IMR-90 (cell line): ENCODE results near the gene TCERG1L. TPM values are rescaled to one million over a fixed set of nuclear protein-coding genes. Genes with fewer than 3 reads are reported as not detected.

Source experiments
- ATAC-seq: fragments of 200-7000 bp; cut with Tn5 transposase; 2 replicates; pipeline ENCODE4 v1.9.1; 2020; ENCODE audit warnings: low read depth, mild to moderate bottlenecking, moderate library complexity
- BruUV-seq: library from RNA; stranded (reverse); fragments of 400-500 nt; replicated peaks from 2 replicates; lab custom pipeline; 2021; lab: Mats Ljungman, UMichigan
- CTCF ChIA-PET: fragments of 300-600 bp; formaldehyde crosslinking; extraction: SDS; loops from one replicate; lab custom pipeline; 2021; ENCODE audit warnings: antibody characterized with exemption; lab: Yijun Ruan, JAX
- POLR2A ChIA-PET: fragments of 300-600 bp; sonication (Branson Sonifier 250); formaldehyde crosslinking; loops from one replicate; lab custom pipeline; 2022; ENCODE audit warnings: antibody characterized with exemption; ENCODE audit not compliant: unreplicated experiment; lab: Charles Lee
- DNase-seq: peaks from one replicate; pipeline ENCODE4 v3.0.0; 2013
- H2AFZ ChIP-seq: replicated peaks from 2 replicates; pipeline ENCODE3; 2013; ENCODE audit warnings: low read length, mild to moderate bottlenecking; ENCODE audit not compliant: poor library complexity
- H2AK5ac ChIP-seq: 2 replicates; pipeline ENCODE4 v1.6.1; 2013; ENCODE audit warnings: low read depth, low read length, inconsistent platforms
- H2AK9ac ChIP-seq: replicated peaks from 2 replicates; pipeline ENCODE3; 2013; ENCODE audit warnings: mild to moderate bottlenecking, low read depth, low read length, moderate library complexity; ENCODE audit not compliant: poor library complexity
- H2BK120ac ChIP-seq: 2 replicates; pipeline ENCODE4 v1.6.1; 2013; ENCODE audit warnings: low read depth, low read length, inconsistent platforms
- H2BK15ac ChIP-seq: 3 replicates; pipeline ENCODE4 v1.6.1; 2013; ENCODE audit warnings: low read depth, low read length, inconsistent platforms
- H2BK20ac ChIP-seq: 2 replicates; pipeline ENCODE4 v1.6.1; 2013; ENCODE audit warnings: low read depth, mild to moderate bottlenecking, inconsistent platforms, low read length, moderate library complexity
- H2BK5ac ChIP-seq: 2 replicates; pipeline ENCODE4 v1.6.1; 2013; ENCODE audit warnings: mild to moderate bottlenecking, low read depth, low read length, inconsistent platforms; ENCODE audit not compliant: poor library complexity, severe bottlenecking
- H3K14ac ChIP-seq: replicated peaks from 2 replicates; pipeline ENCODE4 v1.6.1; 2013; ENCODE audit warnings: low read depth, low read length, inconsistent platforms
- H3K18ac ChIP-seq: 2 replicates; pipeline ENCODE4 v1.6.1; 2013; ENCODE audit warnings: low read depth, low read length, control low read depth
- H3K23ac ChIP-seq: 2 replicates; pipeline ENCODE4 v1.6.1; 2013; ENCODE audit warnings: low read depth, low read length, inconsistent platforms
- H3K27ac ChIP-seq: 2 replicates; pipeline ENCODE4 v1.5.1; 2013; ENCODE audit warnings: mild to moderate bottlenecking, control low read depth, low read length; ENCODE audit not compliant: insufficient read depth
- H3K27me3 ChIP-seq: 2 replicates; pipeline ENCODE4 v1.6.1; 2013; ENCODE audit warnings: low read length; ENCODE audit not compliant: control insufficient read depth, insufficient read depth
- H3K36me3 ChIP-seq: 2 replicates; pipeline ENCODE4 v1.6.1; 2013; ENCODE audit warnings: low read length, mixed read lengths; ENCODE audit not compliant: control insufficient read depth, insufficient read depth
- H3K4ac ChIP-seq: 2 replicates; pipeline ENCODE4 v1.6.1; 2013; ENCODE audit warnings: low read depth, low read length, inconsistent platforms
- H3K4me1 ChIP-seq: 2 replicates; pipeline ENCODE4 v1.6.1; 2013; ENCODE audit warnings: low read length, mixed read lengths; ENCODE audit not compliant: control insufficient read depth, insufficient read depth
- H3K4me2 ChIP-seq: 2 replicates; pipeline ENCODE4 v1.6.1; 2013; ENCODE audit warnings: low read depth, mild to moderate bottlenecking, control low read depth, low read length, moderate library complexity
- H3K4me3 ChIP-seq: 2 replicates; pipeline ENCODE4 v1.5.1; 2013; ENCODE audit warnings: low read depth, mild to moderate bottlenecking, control low read depth, low read length, moderate library complexity; ENCODE audit not compliant: insufficient read depth
- H3K56ac ChIP-seq: 2 replicates; pipeline ENCODE4 v1.6.1; 2013; ENCODE audit warnings: low read length, inconsistent platforms; ENCODE audit not compliant: insufficient read depth; ENCODE audit errors: extremely low read depth
- H3K79me1 ChIP-seq, 2 experiments: 2 replicates each; pipeline ENCODE4 v1.6.1; 2013; ENCODE audit warnings: low read length in 2 of 2, inconsistent platforms in 1 of 2, low read depth in 1 of 2
- H3K9ac ChIP-seq: 2 replicates; pipeline ENCODE4 v1.6.1; 2013; ENCODE audit warnings: low read depth, low read length, control low read depth
- H3K9me1 ChIP-seq: 2 replicates; pipeline ENCODE4 v1.6.1; 2013; ENCODE audit warnings: low read length, inconsistent platforms; ENCODE audit not compliant: insufficient read depth
- H3K9me3 ChIP-seq: 2 replicates; pipeline ENCODE4 v1.6.1; 2013; ENCODE audit warnings: low read length; ENCODE audit not compliant: control insufficient read depth, insufficient read depth
- H4K20me1 ChIP-seq: 2 replicates; pipeline ENCODE4 v1.6.1; 2013; ENCODE audit warnings: low read length, inconsistent platforms; ENCODE audit not compliant: insufficient read depth
- H4K5ac ChIP-seq: 2 replicates; pipeline ENCODE4 v1.6.1; 2013; ENCODE audit warnings: mild to moderate bottlenecking, low read depth, low read length, control low read depth
- H4K8ac ChIP-seq, 2 experiments: 2 replicates each; pipeline ENCODE4 v1.6.1; 2013; ENCODE audit warnings: low read depth in 2 of 2, low read length in 2 of 2, control low read depth in 1 of 2, inconsistent platforms in 1 of 2
- H4K91ac ChIP-seq: 2 replicates; pipeline ENCODE4 v1.6.1; 2013; ENCODE audit warnings: low read depth, low read length, inconsistent platforms; ENCODE audit not compliant: insufficient read depth
- CEBPB ChIP-seq: IDR thresholded peaks from 2 replicates; pipeline ENCODE4 v1.6.1; 2012; ENCODE audit warnings: low read depth, low read length, improper control_type of control experiment
- CHD1 ChIP-seq: IDR thresholded peaks from 2 replicates; pipeline ENCODE4 v1.6.1; 2012; ENCODE audit warnings: low read depth, low read length, improper control_type of control experiment
- CTCF ChIP-seq: conservative IDR thresholded peaks from 2 replicates; pipeline ENCODE4 v1.5.1; 2012; ENCODE audit warnings: mild to moderate bottlenecking, low read depth, low read length, improper control_type of control experiment
- FOS ChIP-seq: fragments of 150-350 bp; IDR thresholded peaks from 2 replicates; pipeline ENCODE4 v1.6.1; 2016; ENCODE audit warnings: low read depth, low read length
- MAFK ChIP-seq: IDR thresholded peaks from 2 replicates; pipeline ENCODE4 v1.6.1; 2012; ENCODE audit warnings: low read depth, low read length, improper control_type of control experiment
- MAZ ChIP-seq: IDR thresholded peaks from 2 replicates; pipeline ENCODE4 v1.6.1; 2012; ENCODE audit warnings: low read depth, mild to moderate bottlenecking, low read length, improper control_type of control experiment, moderate library complexity, borderline replicate concordance
- MXI1 ChIP-seq: IDR thresholded peaks from 2 replicates; pipeline ENCODE4 v1.6.1; 2012; ENCODE audit warnings: low read depth, mild to moderate bottlenecking, low read length, moderate library complexity, borderline replicate concordance
- RCOR1 ChIP-seq: IDR thresholded peaks from 2 replicates; pipeline ENCODE4 v1.6.1; 2012; ENCODE audit warnings: mild to moderate bottlenecking, low read length, improper control_type of control experiment; ENCODE audit not compliant: insufficient replicate concordance
- RFX5 ChIP-seq: IDR thresholded peaks from 2 replicates; pipeline ENCODE4 v1.8.0; 2012; ENCODE audit warnings: low read depth, mild to moderate bottlenecking, low read length, moderate library complexity
- SMC3 ChIP-seq: fragments of 150-350 bp; IDR thresholded peaks from 2 replicates; pipeline ENCODE4 v1.6.1; 2016; ENCODE audit warnings: low read depth, mild to moderate bottlenecking, antibody characterized with exemption, low read length, moderate library complexity
- USF2 ChIP-seq: fragments of 150-350 bp; IDR thresholded peaks from 2 replicates; pipeline ENCODE4 v1.6.1; 2017; ENCODE audit warnings: mild to moderate bottlenecking, antibody characterized with exemption, low read length, low read depth
- WGBS, 2 experiments: methylation state at CpG; one replicate each; pipeline versions ENCODE4 v1.1.5 to v1.1.7; 2013; ENCODE audit warnings: missing lambda C conversion rate in 2 of 2; ENCODE audit not compliant: insufficient read length in 1 of 2; ENCODE audit errors: extremely low coverage in 2 of 2; 5-methylcytosine and 5-hydroxymethylcytosine counted together
- dilution Hi-C: fragments of 300-500 bp; cut with HindIII; formaldehyde crosslinking; loops from one replicate; pipeline ENCODE4 v1.14.3; 2018; ENCODE audit warnings: low sequenced_read_pairs; ENCODE audit not compliant: unreplicated experiment
- in situ Hi-C: fragments of 300-500 bp; cut with MboI; formaldehyde crosslinking; loops from 3 replicates; pipeline ENCODE4 v1.14.3; 2019; ENCODE audit warnings: low sequenced_read_pairs, inconsistent platforms, mixed read lengths
- intact Hi-C: fragments of 100-400 bp; cut with micrococcal nuclease; formaldehyde crosslinking; loops from 2 replicates; pipeline ENCODE4 v1.10.0; 2022
- polyA plus RNA-seq, 3 experiments: library from polyadenylated mRNA; depleted of rRNA; stranded (reverse); fragments of >200 nt; gene quantifications; 2 replicates each; pipeline ENCODE4 v1.2.3, GENCODE V29; 2012; ENCODE audit warnings: low replicate concordance in 1 of 3
- total RNA-seq: library from RNA; depleted of rRNA; stranded (reverse); fragments of >200 nt; gene quantifications from 2 replicates; pipeline ENCODE4 v1.2.3, GENCODE V29; 2012

TCERG1L gene
- total and polyA plus RNA-seq, 2 of the 4 experiments (the other 2 are of a cell fraction) = not detected

GRCh38 chr10:131127138-131127589 is 184.4 kb downstream of the TCERG1L start:
- no peak overlapping the region for H4K5ac ChIP-seq
- no peak overlapping the region for H3K14ac ChIP-seq
- no peak overlapping the region for H3K4me3 ChIP-seq
- H3K56ac ChIP-seq = no peak overlapping the region
- H2BK120ac ChIP-seq = no peak overlapping the region
- WGBS, 2 experiments = 0% methylated on average over 2 of the region's 9 CpGs; no CpG with 5 or more reads in 1 of the 2 experiments
- ATAC-seq = no peak
- in situ Hi-C loops (no loop called here), intact Hi-C loops (no loop called here), dilution Hi-C loops (no loop called here)
- no peak overlapping the region for H3K4ac ChIP-seq
- POLR2A ChIA-PET = no interaction called here
- no peak overlapping the region for H3K23ac ChIP-seq
- H3K27me3 ChIP-seq = no peaks in the 10 kb centered on the region
- no peak overlapping the region for H3K4me2 ChIP-seq
- H2AK5ac ChIP-seq = no peak overlapping the region
- H2AFZ ChIP-seq = no peak overlapping the region
- peaks cover 47% of the 10 kb centered on the region for H3K9me3 ChIP-seq
- CTCF ChIA-PET = no interaction called here
- H4K8ac ChIP-seq = no peak overlapping the region
- no peaks in the 10 kb centered on the region for H3K9me1 ChIP-seq
- no peak overlapping the region for H2BK20ac ChIP-seq
- H4K91ac ChIP-seq = no peak overlapping the region
- no peak overlapping the region for H3K18ac ChIP-seq
- H3K27ac ChIP-seq = no peak overlapping the region
- TF ChIP-seq FOS (no peak), SMC3 (no peak), USF2 (no peak), CEBPB (no peak), RCOR1 (no peak), MXI1 (no peak), CTCF (no peak), MAFK (no peak), MAZ (no peak), CHD1 (no peak), RFX5 (no peak)
- H3K79me1 ChIP-seq = no peaks in the 10 kb centered on the region
- H3K36me3 ChIP-seq = no peaks in the 10 kb centered on the region
- no peaks in the 10 kb centered on the region for H3K4me1 ChIP-seq
- no peak overlapping the region for H2BK15ac ChIP-seq
- no peak overlapping the region for H3K9ac ChIP-seq
- H2BK5ac ChIP-seq = no peak overlapping the region
- no peaks in the 10 kb centered on the region for H4K20me1 ChIP-seq
- no peak for DNase-seq
- H2AK9ac ChIP-seq = no peak overlapping the region
- no TSS peak for BruUV-seq
